ENCODE data around the gene SENP7.

DNA sequence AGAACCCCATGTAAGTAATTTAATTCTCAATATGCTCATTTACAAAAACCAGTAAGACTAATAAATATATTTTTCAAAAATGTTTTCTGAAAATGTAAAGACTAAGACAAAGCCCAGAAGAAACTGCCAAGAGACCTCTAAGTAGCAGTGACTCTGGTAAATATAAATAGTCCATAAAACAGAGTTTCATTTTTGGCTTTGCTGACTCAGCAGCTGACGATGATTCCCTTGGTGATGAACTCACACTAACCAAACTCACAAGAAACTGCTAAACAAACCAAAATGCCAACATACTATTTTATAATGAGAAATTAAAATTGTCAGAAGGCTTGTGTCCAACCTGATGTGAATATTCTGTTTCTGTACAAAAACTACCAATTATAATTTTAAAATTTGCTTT lies 161.2 kb downstream of the SENP7 start:
- no peak for TF ChIP-seq POLR2AphosphoS5 (IDR thresholded peaks at IDR 0.05; ENCODE audit: low read depth, low read length)
- no peak for TF ChIP-seq POLR2A (IDR thresholded peaks at IDR 0.05; ENCODE audit: low read depth, low read length)
